HepG2 (cell line): ENCODE data around the gene INPP5E. TPM values are rescaled to one million over a fixed set of nuclear protein-coding genes. Genes with fewer than 3 reads are reported as not detected.

Source experiments
- ARNTL ChIP-seq: sonication (generic); formaldehyde crosslinking; IDR thresholded peaks from 2 replicates; pipeline ENCODE4 v1.4.0; 2020; ENCODE audit warnings: mild to moderate bottlenecking, missing genetic modification reagents
- CBX5 ChIP-seq: sonication (generic); formaldehyde crosslinking; IDR thresholded peaks from 2 replicates; pipeline ENCODE4 v1.4.0; 2020; ENCODE audit warnings: missing genetic modification reagents, borderline replicate concordance
- FOXK2 ChIP-seq: fragments of 450-650 bp; IDR thresholded peaks from 2 replicates; pipeline ENCODE4 v1.6.1; 2016
- HDAC6 ChIP-seq: fragments of 200-600 bp; sonication (generic); IDR thresholded peaks from 2 replicates; pipeline ENCODE4 v1.7.0; 2017; ENCODE audit warnings: mild to moderate bottlenecking, antibody characterized with exemption, low read length, low read depth
- HOMEZ ChIP-seq: IDR thresholded peaks from 2 replicates; pipeline ENCODE4 v1.6.1; 2016; ENCODE audit warnings: low read depth
- IRX3 ChIP-seq: sonication (generic); formaldehyde crosslinking; IDR thresholded peaks from 2 replicates; pipeline ENCODE4 v1.8.1; 2023; ENCODE audit warnings: mild to moderate bottlenecking, low read depth, missing genetic modification reagents, borderline replicate concordance
- KDM2A ChIP-seq: sonication (generic); formaldehyde crosslinking; IDR thresholded peaks from 2 replicates; pipeline ENCODE4 v1.4.0; 2020; ENCODE audit warnings: low read depth, missing genetic modification reagents, borderline replicate concordance
- LCORL ChIP-seq, 2 experiments: fragments of 450-650 bp in 1 of 2; sonication (generic) in 1 of 2; formaldehyde crosslinking in 1 of 2; IDR thresholded peaks; 2 replicates each; pipeline versions ENCODE4 v1.5.0 to v1.6.1; 2017 to 2020; ENCODE audit warnings: antibody characterized with exemption in 1 of 2, missing genetic modification reagents in 1 of 2
- MAFK ChIP-seq, 2 experiments: IDR thresholded peaks in 1 of 2; conservative IDR thresholded peaks in 1 of 2; 2 replicates each; pipeline ENCODE4 v1.6.1; 2011; ENCODE audit warnings: improper control_type of control experiment in 2 of 2, low read length in 2 of 2
- MATR3 ChIP-seq: sonication (generic); formaldehyde crosslinking; IDR thresholded peaks from 2 replicates; pipeline ENCODE4 v1.4.0; 2020; ENCODE audit warnings: missing genetic modification reagents
- PRDM10 ChIP-seq: sonication (generic); formaldehyde crosslinking; IDR thresholded peaks from 2 replicates; pipeline ENCODE4 v1.4.0; 2020; ENCODE audit warnings: low read depth, missing genetic modification reagents
- RBM22 ChIP-seq: fragments of 200-400 bp; formaldehyde crosslinking; optimal IDR thresholded peaks from 2 replicates; pipeline ENCODE3; 2017; ENCODE audit warnings: mild to moderate bottlenecking, low read length, moderate library complexity
- RXRA ChIP-seq: sonication (generic); formaldehyde crosslinking; IDR thresholded peaks from 2 replicates; pipeline ENCODE4 v1.5.1; 2020; ENCODE audit warnings: missing genetic modification reagents
- SCMH1 ChIP-seq: sonication (generic); formaldehyde crosslinking; IDR thresholded peaks from 2 replicates; pipeline ENCODE4 v1.9.0; 2021; ENCODE audit warnings: missing genetic modification reagents, mild to moderate bottlenecking, borderline replicate concordance
- SP4 ChIP-seq: sonication (generic); formaldehyde crosslinking; IDR thresholded peaks from 2 replicates; pipeline ENCODE4 v1.8.1; 2023; ENCODE audit warnings: mild to moderate bottlenecking, missing genetic modification reagents
- THRA ChIP-seq: sonication (generic); formaldehyde crosslinking; IDR thresholded peaks from 2 replicates; pipeline ENCODE4 v1.4.0; 2020; ENCODE audit warnings: missing genetic modification reagents, borderline replicate concordance
- ZFP82 ChIP-seq: sonication (generic); formaldehyde crosslinking; IDR thresholded peaks from 2 replicates; pipeline ENCODE4 v1.5.1; 2020; ENCODE audit warnings: mild to moderate bottlenecking, missing genetic modification reagents, borderline replicate concordance
- ZNF263 ChIP-seq: sonication (generic); formaldehyde crosslinking; IDR thresholded peaks from 2 replicates; pipeline ENCODE4 v1.4.0; 2020; ENCODE audit warnings: missing genetic modification reagents
- ZNF282 ChIP-seq: fragments of 450-650 bp; IDR thresholded peaks from 2 replicates; pipeline ENCODE4 v1.6.1; 2018; ENCODE audit not compliant: partially characterized antibody
- ZNF33B ChIP-seq: sonication (generic); formaldehyde crosslinking; IDR thresholded peaks from 2 replicates; pipeline ENCODE4 v1.5.1; 2020; ENCODE audit warnings: mild to moderate bottlenecking, missing genetic modification reagents
- ZNF501 ChIP-seq: sonication (generic); formaldehyde crosslinking; IDR thresholded peaks from 2 replicates; pipeline ENCODE4 v1.5.1; 2020; ENCODE audit warnings: mild to moderate bottlenecking, moderate library complexity, missing genetic modification reagents
- ZNF607 ChIP-seq: sonication (generic); formaldehyde crosslinking; IDR thresholded peaks from 2 replicates; pipeline ENCODE4 v1.5.1; 2020; ENCODE audit warnings: missing genetic modification reagents, mild to moderate bottlenecking, borderline replicate concordance
- ZNF746 ChIP-seq: sonication (generic); formaldehyde crosslinking; IDR thresholded peaks from 2 replicates; pipeline ENCODE4 v1.8.0; 2022; ENCODE audit warnings: mild to moderate bottlenecking, missing genetic modification reagents
- ZSCAN29 ChIP-seq: sonication (generic); formaldehyde crosslinking; conservative IDR thresholded peaks from 2 replicates; pipeline ENCODE4 v1.4.0; 2020; ENCODE audit warnings: mild to moderate bottlenecking, missing genetic modification reagents
- polyA plus RNA-seq, 8 experiments: library from polyadenylated mRNA; depleted of rRNA in 3 of 8; stranded (reverse) in 7 of 8; unstranded in 1 of 8; fragments of >200 nt; fragmentation: Illumina TruSeq in 4 of 8; extraction: Trizol in 4 of 8; gene quantifications; 2 replicates each; pipeline versions ENCODE4 v1.2.1 to v1.2.3, GENCODE V29; 2011 to 2016; ENCODE audit warnings: low read depth in 4 of 8, missing spikeins in 1 of 8, mixed read lengths in 1 of 8; ENCODE audit not compliant: insufficient read depth in 1 of 8
- total RNA-seq, 5 experiments: library from RNA; depleted of rRNA; stranded (reverse); fragments of >200 nt; fragmentation: Illumina TruSeq; extraction: Trizol; gene quantifications; 2 replicates each; pipeline ENCODE4 v1.2.3, GENCODE V29; 2016; ENCODE audit warnings: low read depth in 1 of 5

INPP5E gene
- total and polyA plus RNA-seq, 2 of the 13 experiments (the other 11 are each of a cell fraction or from before 2014, with no cell fraction given) = 5.5 TPM

- TF ChIP-seq PRDM10 = no peak
- no peak for TF ChIP-seq SCMH1 (CRISPR knock-in tag)
- TF ChIP-seq KDM2A (CRISPR knock-in tag) = 0 out of 2 replicates have a peak, but pooled peaks have one; percentile 49
- no peak for TF ChIP-seq ZFP82
- no peak for TF ChIP-seq FOXK2
- TF ChIP-seq ZNF746 = no peak
- TF ChIP-seq MATR3 (CRISPR knock-in tag) = no peak
- TF ChIP-seq HDAC6 = no peak
- TF ChIP-seq LCORL (IDR thresholded peaks at IDR 0.05) = no peak
- 0 out of 2 replicates have a peak, but pooled peaks have one; percentile 37 for TF ChIP-seq LCORL (CRISPR knock-in tag; IDR thresholded peaks at IDR 0.05)
- no peak for TF ChIP-seq THRA (CRISPR knock-in tag)
- TF ChIP-seq IRX3 = no peak
- no peak for TF ChIP-seq ZNF263 (CRISPR knock-in tag)
- TF ChIP-seq ZNF33B = no peak
- TF ChIP-seq ZNF501 = no peak
- no peak for TF ChIP-seq ZSCAN29 (CRISPR knock-in tag)
- no peak for TF ChIP-seq ZNF607 (CRISPR knock-in tag)
- no peak for TF ChIP-seq ZNF282
- TF ChIP-seq SP4 (CRISPR knock-in tag) = no peak
- TF ChIP-seq MAFK (conservative IDR thresholded peaks at IDR 0.05 in 1 of 2, IDR thresholded peaks at IDR 0.05 in 1 of 2; ENCODE audit: low read length in 2 of 2) = peak; percentile 25; a peak in 1 of 4 replicates
- TF ChIP-seq CBX5 (CRISPR knock-in tag) = 0 out of 2 replicates have a peak, but pooled peaks have one; percentile 32
- no peak for TF ChIP-seq RXRA
- no peak for TF ChIP-seq HOMEZ (CRISPR knock-in tag)
- no peak for TF ChIP-seq ARNTL (CRISPR knock-in tag)
- TF ChIP-seq RBM22 = no peak
Measured at GRCh38 chr9:136488247-136489214, 48.9 kb upstream of the INPP5E start (continued).
